GM19193 (cell line): ENCODE data around the gene POLR3A.

Experiments used
- POLR2A ChIP-seq: IDR thresholded peaks from 4 replicates; pipeline ENCODE4 v1.6.1; 2011; ENCODE audit not compliant: insufficient read depth, insufficient read length; ENCODE audit errors: extremely low read depth

POLR3A gene

DNA sequence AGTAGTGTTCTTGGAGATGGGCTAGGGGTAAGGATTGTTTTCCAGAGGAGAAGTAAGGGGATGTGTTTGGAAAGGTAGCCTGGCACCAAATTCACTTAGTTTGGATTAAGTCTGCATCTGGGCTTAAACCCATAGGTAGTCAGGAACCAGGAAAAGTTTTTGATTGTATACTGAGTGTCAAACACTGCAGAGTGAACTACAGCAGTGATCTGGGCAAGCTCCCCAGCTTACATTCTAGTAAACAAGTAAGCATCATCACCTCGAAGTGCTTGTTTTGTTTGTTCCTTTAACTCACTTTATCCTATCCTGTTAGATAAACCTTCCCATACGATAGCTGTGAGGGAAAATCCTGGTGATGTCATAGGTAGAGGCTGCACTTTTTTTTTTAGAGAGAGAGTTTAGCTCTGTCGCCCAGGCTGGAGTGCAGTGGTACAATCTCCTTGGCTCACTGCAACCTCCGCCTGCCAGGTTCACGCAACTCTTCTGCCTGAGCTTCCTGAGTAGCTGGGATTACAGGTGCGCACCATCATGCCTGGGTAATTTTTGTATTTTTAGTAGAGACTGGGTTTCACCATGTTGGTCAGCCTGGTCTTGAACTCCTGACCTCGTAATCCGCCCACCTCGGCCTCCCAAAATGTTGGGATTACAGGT is 6.7 kb upstream of the POLR3A start:
- TF ChIP-seq POLR2A: no peak

DNA sequence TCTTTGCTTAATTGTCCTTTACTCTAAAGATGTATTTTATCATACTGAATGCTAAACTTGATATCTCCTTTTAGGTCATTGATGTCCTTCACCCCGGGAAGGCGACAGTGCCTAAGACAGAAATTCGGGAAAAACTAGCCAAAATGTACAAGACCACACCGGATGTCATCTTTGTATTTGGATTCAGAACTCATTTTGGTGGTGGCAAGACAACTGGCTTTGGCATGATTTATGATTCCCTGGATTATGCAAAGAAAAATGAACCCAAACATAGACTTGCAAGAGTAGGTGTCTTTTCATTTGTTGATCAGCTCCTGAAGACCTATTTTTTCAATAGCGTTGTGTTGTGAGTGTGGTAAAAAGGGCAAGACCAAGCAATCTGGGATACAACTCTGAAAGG is 6.1 kb upstream of the POLR3A start:
- TF ChIP-seq POLR2A: no peak

DNA sequence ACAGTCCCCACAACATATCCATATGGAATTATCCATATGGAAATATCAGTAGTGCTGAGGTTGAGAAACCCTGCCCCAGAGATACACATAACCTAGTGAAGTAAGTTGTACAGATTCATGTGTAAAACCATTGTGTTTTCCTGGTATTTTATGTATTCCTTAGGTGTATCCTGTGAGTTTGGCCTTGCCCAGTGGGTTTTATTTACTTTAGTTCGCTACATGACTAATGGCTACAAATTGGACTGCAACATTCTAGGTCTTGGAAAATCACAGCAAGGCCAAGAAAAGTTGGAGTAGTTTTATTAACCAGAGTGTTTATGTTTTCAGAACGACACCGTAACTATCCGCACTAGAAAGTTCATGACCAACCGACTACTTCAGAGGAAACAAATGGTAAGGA is 5.7 kb upstream of the POLR3A start:
- no peak for TF ChIP-seq POLR2A

DNA sequence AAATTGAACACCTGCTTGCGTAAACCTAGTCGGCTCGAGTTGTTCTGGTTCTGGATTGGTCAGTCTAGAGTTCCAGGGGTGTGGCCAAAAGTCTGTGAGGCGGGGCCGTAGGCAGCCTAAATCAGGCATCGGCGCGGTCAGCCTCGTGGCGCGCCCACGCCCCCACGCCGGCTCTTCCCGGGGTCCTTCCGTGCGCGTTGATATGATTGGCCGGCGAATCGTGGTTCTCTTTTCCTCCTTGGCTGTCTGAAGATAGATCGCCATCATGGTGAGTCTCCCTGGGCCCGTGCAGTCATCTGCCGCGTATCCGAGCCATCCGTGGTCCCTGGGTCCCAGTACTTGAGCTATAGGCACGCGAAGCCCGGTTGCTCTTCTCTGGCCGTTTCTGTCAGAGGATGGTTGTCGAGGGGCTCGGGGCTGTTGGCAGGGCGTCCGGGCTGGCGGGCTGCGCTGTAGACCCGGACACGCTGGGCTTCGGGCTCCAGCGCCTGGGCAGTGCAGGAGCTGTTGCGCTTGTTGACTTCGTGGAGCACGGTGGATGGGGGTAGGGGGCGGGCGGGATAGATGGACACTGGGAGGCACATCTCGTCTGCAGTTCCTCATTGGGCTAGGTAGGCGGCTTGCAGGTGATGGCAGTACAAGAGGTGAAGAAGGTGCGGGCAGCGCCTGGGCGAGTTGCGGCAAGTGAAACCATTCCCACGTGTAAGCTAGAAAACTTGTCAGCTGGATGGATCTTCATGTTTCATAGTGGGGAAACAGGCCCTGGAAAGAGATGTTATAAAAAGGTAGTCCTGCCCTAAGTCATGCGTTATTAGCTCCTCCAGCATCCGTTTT is 4.5 kb upstream of the POLR3A start, which contains the start of gene RPS24:
TSS of gene RPS24 (plus strand) at position 227 of the 834 bp plus-strand sequence. CDS start at position 266, 39 bp downstream.
- peak; percentile 99 for TF ChIP-seq POLR2A

DNA sequence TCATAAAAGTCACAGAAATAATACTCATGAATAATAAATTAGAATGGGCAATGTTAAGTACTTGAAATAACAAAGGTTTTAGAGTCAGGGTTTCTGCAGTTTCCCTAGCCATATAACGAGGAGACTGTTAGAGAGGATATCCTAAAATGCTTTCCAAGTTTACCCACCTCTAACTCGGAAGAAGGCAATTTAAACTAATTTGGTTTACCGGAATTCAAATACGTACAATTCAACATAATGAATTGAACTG is 4.0 kb upstream of the POLR3A start:
- TF ChIP-seq POLR2A: no peak

DNA sequence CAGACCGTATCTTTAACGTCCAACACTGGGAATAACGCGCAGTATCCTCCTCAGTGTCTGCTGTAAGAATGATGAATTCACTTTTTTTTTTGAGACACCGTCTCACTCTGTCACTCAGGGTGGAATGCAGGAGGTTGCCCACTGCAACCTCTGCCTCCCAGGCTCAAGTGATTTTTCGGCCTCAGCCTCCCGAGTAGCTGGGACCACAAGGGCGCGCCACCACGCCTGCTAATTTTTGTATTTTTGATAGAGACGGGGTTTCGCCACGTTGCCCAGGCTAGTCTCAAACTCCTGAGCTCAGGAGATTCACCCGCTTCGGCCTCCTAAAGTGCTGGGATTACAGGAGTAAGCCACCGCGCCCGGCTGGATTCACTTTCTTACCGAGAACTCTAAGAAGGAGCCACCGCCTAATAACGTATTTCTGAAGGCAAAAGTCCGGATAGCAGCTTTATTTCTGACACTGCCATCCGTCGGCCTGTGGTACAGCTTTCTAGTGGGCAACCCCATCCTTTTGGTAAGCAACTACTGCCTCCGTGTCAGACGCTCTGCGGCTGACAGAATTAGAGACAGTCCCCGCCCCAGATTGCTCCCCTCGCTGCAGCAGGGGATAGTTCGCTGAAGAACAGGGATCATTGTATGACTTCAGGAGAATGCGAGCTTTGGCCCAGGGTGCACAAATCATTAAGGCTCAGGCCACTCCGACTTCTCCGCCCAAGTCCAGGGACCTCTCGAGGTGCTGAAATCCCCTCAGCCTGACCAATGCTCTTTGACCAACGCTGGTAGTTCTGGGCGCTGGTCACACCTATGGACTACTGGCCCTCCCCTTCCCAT is 662 bp downstream of the POLR3A start:
- TF ChIP-seq POLR2A: no peak

DNA sequence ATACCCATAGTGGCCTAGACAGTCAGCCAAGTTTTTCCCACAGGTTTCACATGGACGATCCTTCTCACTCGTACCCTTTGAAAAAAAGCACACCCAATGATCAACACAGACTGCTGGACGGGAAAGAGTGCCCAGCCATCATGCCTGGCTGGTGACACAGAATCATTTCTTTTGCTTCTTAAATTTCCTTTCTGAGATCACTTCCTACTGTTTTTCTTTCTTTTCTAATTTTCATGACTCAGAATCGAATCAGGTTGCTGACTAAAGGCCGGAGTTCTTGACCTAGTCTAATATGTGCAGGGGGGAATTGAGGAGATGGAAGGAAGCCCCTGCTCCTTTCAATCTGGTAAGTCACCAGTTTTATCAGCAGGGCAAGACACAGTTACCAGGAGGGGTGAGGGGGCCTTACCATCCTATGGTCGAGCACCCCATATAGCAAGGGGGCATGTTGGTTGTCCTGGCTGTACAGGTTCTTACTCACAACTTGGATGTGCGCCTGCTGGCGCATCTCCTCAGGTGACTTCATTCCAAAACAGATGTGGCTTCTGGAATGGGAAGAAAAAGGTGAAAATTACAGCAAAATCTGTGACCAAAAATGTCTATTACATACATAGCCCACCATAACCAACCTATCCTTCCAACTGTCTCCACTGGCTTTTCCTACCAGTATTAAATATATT is 3.5 kb downstream of the POLR3A start:
- TF ChIP-seq POLR2A: no peak

DNA sequence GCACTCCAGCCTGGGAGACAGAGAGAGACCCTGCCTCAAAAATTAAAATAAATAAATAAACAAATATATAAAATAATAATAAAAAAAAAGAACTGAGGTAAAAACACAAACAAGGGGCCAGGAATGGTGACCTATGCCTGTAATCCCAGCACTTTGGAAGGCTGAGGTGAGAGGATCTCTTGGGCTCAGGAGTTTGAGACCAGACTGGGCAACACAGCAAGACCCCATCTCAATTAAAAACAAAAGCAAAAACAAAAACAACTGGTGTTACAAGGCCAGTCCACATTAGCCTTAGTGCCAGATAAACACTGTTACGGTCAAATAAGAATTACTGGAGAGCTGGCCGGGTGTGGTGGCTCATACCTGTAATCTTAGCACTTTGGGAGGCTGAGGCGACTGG is 5.6 kb downstream of the POLR3A start:
- TF ChIP-seq POLR2A: no peak

DNA sequence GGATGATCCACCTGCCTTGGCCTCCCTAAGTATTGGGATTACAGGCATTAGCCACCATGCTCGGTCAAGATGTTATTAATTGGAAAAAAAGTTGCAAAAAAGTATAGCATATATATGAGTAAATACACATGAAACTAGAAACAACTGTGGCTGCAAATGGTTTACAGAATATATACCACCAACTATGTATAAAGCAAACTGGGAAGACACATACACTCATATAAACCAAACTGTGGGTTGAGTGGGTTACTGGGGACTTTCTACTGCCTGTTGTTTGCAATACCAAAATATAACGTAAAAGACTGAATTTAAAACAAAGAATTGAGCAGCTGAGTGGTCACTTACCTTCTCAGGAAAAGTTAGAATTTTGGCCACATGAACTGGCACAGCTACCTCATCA is 8.1 kb downstream of the POLR3A start:
- TF ChIP-seq POLR2A: no peak

DNA sequence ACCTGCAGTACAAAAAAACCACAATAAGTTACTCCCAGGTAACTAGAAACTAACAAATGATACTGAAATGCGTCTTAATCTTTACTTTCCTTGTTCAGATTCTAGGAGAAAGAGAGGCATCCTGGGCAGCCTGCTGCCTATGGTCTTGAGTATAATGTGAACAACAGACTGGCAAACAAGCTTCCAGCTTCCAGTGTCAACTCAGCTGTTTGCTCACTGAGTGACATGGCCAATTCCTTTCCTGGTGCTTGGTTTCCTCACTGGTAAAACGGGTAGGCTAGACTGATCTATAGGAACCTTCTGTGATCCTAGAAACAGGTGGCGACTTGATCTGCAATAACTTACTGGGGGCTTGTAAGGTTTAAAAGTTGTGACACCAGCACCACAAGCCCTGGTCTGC is 10.1 kb downstream of the POLR3A start:
- no peak for TF ChIP-seq POLR2A

DNA sequence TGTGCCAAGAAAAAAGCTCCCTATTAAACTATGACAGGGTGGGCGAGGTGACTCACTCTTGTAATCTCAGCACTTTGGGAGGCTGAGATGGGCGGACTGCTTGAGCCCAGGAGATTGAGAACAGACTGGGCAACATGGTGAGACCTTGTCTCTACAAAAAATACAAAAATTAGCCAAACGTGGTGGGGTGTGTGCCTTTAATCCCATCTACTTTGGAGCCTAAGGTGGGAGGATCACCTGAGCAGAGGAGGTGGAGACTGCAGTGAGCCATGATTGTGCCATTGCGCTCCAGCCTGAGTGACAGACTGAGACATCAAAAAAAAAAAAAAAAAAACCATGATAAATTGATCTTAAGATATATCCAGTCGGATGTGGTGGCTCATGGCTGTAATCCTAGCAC is 11.5 kb downstream of the POLR3A start:
- no peak for TF ChIP-seq POLR2A

DNA sequence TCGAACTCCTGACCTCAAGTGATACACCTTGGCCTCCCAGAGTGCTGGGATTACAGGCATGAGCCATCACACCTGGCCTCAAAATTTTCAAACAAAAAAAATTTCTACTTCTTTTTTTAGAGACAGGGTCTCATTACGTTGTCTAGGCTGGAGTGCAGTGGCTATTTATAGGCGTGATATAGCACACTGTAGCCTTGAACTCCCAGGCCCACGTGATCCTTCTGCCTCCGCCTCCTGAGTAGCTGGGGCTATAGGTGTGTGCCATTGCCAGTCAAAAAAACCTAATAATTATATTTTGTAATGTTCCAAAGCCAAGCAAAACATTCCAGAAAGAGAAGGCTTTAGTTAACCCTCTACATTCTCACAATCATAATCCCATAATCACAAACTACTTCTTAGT is 13.8 kb downstream of the POLR3A start:
- no peak for TF ChIP-seq POLR2A

DNA sequence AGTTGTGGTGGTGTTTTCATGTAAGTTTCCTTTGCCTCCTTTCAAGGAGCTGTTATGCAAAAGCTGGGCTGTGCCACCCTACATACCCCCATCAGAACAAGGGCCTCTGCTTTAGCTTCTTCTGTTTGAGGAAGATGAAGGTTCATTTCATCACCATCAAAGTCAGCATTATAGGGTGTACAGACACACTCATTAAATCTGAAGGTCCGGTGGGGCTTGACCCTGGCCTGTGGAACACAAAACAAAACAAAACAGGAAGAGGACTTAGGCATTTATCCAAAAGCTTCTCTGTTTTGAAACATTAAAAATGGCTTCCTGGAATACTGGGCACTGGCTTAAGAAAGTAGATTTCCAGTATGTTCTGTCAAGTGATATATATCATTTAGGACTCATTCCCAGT is 15.8 kb downstream of the POLR3A start:
- no peak for TF ChIP-seq POLR2A

DNA sequence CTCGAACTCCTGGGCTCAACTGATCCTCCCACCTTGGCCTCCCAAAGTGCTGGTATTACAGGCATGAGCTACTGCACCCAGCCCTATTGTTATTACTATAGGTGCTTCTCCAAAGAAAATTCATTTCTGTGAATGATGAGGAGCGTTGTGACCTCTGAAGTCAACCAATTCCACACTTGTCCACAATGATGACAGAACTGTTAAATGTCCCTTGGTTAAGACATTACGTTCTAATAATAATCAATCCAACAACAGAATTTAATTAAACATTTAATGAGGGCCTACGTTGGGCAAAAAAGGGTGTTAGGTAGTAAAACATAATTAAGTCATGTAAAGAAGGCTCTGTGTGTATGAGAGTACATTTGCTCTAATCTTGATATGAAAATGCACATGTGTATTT is 18.2 kb downstream of the POLR3A start:
- TF ChIP-seq POLR2A: no peak

DNA sequence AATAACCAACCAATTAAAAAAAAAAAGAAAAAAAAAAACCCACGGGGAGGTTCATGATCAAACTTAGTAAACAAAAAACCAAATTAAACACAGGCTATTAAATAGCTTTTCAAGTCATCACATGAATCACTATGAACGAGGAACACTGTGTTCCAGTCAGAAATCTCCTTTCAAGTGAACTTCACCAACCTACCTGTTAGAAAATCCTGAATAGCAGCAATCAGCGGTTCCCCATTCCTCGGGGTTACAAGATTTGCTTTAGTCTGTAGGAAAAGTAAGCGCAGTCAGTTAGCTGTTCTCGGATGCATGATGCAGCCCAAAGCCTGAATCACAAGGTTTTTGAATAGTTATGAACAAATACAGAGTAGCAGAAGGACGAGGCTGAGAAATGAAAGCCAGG is 19.0 kb downstream of the POLR3A start:
- no peak for TF ChIP-seq POLR2A
